GM04504 (cell line): ENCODE data around the gene OVCA2.

Source experiments
- DNase-seq: peaks from one replicate; pipeline ENCODE4 v3.0.0-alpha.2; 2012; ENCODE audit warnings: low read depth

OVCA2 gene

GRCh38 chr17:2087597-2088211 lies 45.9 kb downstream of the OVCA2 start:
- DNase-seq: no peak

- no peak for DNase-seq
Measured at GRCh38 chr17:2089021-2089422, 47.2 kb downstream of the OVCA2 start.

- no peak for DNase-seq
Measured at GRCh38 chr17:2090210-2090641, 48.4 kb downstream of the OVCA2 start.

- peak; percentile 91 for DNase-seq
Measured at GRCh38 chr17:2090804-2091534, 49.1 kb downstream of the OVCA2 start.

GRCh38 chr17:2092253-2092652 lies 50.4 kb downstream of the OVCA2 start:
- DNase-seq: no peak
